HEK293 (cell line): ENCODE data around the gene FAM168B.

Experiments
- CTCF ChIA-PET: fragments of 350-600 bp; formaldehyde crosslinking; extraction: SDS; loops from one replicate; lab custom pipeline; 2021; ENCODE audit warnings: antibody characterized with exemption; lab: Yijun Ruan, JAX
- POLR2A ChIA-PET: fragments of 300-600 bp; formaldehyde crosslinking; extraction: SDS; loops from one replicate; lab custom pipeline; 2020; ENCODE audit warnings: antibody characterized with exemption, inconsistent platforms; lab: Yijun Ruan, JAX
- H3K27ac ChIP-seq: fragments of 200-500 bp; sonication (Bioruptor generic); 2 replicates; pipeline ENCODE4 v1.5.1; 2014; ENCODE audit warnings: low read depth, low read length, control low read depth, inconsistent platforms; ENCODE audit errors: extremely low read depth
- H3K36me3 ChIP-seq, 2 experiments: fragments of 200-500 bp in 1 of 2; sonication (Bioruptor generic) in 1 of 2; 1 replicate in 1 of 2; 2 replicates in 1 of 2; pipeline ENCODE4 v1.5.1; 2014 to 2017; ENCODE audit warnings: inconsistent platforms in 2 of 2, low read length in 2 of 2; ENCODE audit not compliant: control insufficient read depth in 2 of 2, insufficient read depth in 1 of 2
- H3K4me1 ChIP-seq: fragments of 200-500 bp; sonication (Bioruptor generic); 2 replicates; pipeline ENCODE4 v1.5.1; 2014; ENCODE audit warnings: mild to moderate bottlenecking, low read length, inconsistent platforms; ENCODE audit not compliant: control insufficient read depth, insufficient read depth
- H3K4me3 ChIP-seq: 2 replicates; pipeline ENCODE4 v1.5.1; 2011; ENCODE audit warnings: low read depth, mild to moderate bottlenecking, control low read depth, low read length, moderate library complexity
- H3K9me3 ChIP-seq: fragments of 200-500 bp; sonication (Bioruptor generic); 2 replicates; pipeline ENCODE4 v1.5.1; 2014; ENCODE audit warnings: low read depth, low read length, inconsistent platforms; ENCODE audit not compliant: control insufficient read depth, insufficient read depth
- BCL11A ChIP-seq: fragments of 450-650 bp; formaldehyde crosslinking; IDR thresholded peaks from 2 replicates; pipeline ENCODE4 v1.5.1; 2016; ENCODE audit warnings: low read depth, missing biosample characterization, missing genetic modification characterization
- BCL11B ChIP-seq: fragments of 450-650 bp; formaldehyde crosslinking; IDR thresholded peaks from 2 replicates; pipeline ENCODE4 v1.5.1; 2016; ENCODE audit warnings: low read depth, missing biosample characterization, missing genetic modification characterization
- INSM2 ChIP-seq: fragments of 450-650 bp; formaldehyde crosslinking; IDR thresholded peaks from 2 replicates; pipeline ENCODE4 v1.5.1; 2016; ENCODE audit warnings: missing biosample characterization, missing genetic modification characterization
- KLF8 ChIP-seq: fragments of 450-650 bp; formaldehyde crosslinking; IDR thresholded peaks from 2 replicates; pipeline ENCODE4 v1.5.1; 2016; ENCODE audit warnings: missing biosample characterization, missing genetic modification characterization
- MEIS1 ChIP-seq: sonication (generic); formaldehyde crosslinking; IDR thresholded peaks from 2 replicates; pipeline ENCODE4 v1.8.1; 2022; ENCODE audit warnings: missing genetic modification reagents, mild to moderate bottlenecking, borderline replicate concordance
- MYNN ChIP-seq: fragments of 450-650 bp; formaldehyde crosslinking; IDR thresholded peaks from 2 replicates; pipeline ENCODE4 v1.5.1; 2016; ENCODE audit warnings: missing biosample characterization, missing genetic modification characterization, borderline replicate concordance
- PATZ1 ChIP-seq: fragments of 450-650 bp; formaldehyde crosslinking; IDR thresholded peaks from 2 replicates; pipeline ENCODE4 v1.5.1; 2016; ENCODE audit warnings: missing biosample characterization, missing genetic modification characterization
- SCRT2 ChIP-seq: fragments of 450-650 bp; formaldehyde crosslinking; IDR thresholded peaks from 2 replicates; pipeline ENCODE4 v1.5.1; 2016; ENCODE audit warnings: missing biosample characterization, missing genetic modification characterization
- TRIM28 ChIP-seq: IDR thresholded peaks from 2 replicates; pipeline ENCODE4 v1.6.1; 2011; ENCODE audit warnings: low read length, control low read depth, borderline replicate concordance
- ZBTB8A ChIP-seq: fragments of 450-650 bp; formaldehyde crosslinking; IDR thresholded peaks from 2 replicates; pipeline ENCODE4 v1.5.1; 2016; ENCODE audit warnings: missing biosample characterization, missing genetic modification characterization
- ZNF114 ChIP-seq: fragments of 450-650 bp; formaldehyde crosslinking; IDR thresholded peaks from 2 replicates; pipeline ENCODE4 v1.5.0; 2017; ENCODE audit warnings: missing biosample characterization, missing genetic modification characterization
- ZNF223 ChIP-seq: fragments of 450-650 bp; formaldehyde crosslinking; IDR thresholded peaks from 2 replicates; pipeline ENCODE4 v1.5.1; 2016; ENCODE audit warnings: missing biosample characterization, missing genetic modification characterization
- ZNF248 ChIP-seq: fragments of 450-650 bp; formaldehyde crosslinking; IDR thresholded peaks from 2 replicates; pipeline ENCODE4 v1.5.1; 2017; ENCODE audit warnings: missing biosample characterization, missing genetic modification characterization
- ZNF266 ChIP-seq: fragments of 450-650 bp; formaldehyde crosslinking; IDR thresholded peaks from 2 replicates; pipeline ENCODE4 v1.5.1; 2016; ENCODE audit warnings: missing biosample characterization, missing genetic modification characterization, low read depth
- ZNF501 ChIP-seq: fragments of 450-650 bp; formaldehyde crosslinking; IDR thresholded peaks from 2 replicates; pipeline ENCODE4 v1.5.1; 2016; ENCODE audit warnings: missing biosample characterization, missing genetic modification characterization
- ZNF558 ChIP-seq: fragments of 450-650 bp; formaldehyde crosslinking; IDR thresholded peaks from 2 replicates; pipeline ENCODE4 v1.5.1; 2016; ENCODE audit warnings: missing biosample characterization, missing genetic modification characterization
- ZNF792 ChIP-seq: fragments of 450-650 bp; formaldehyde crosslinking; IDR thresholded peaks from 2 replicates; pipeline ENCODE4 v1.5.1; 2016; ENCODE audit warnings: missing biosample characterization, missing genetic modification characterization
- TF ChIP-seq, protein P1 (sequence below): fragments of 450-650 bp; formaldehyde crosslinking; IDR thresholded peaks from 2 replicates; pipeline ENCODE4 v1.5.1; 2016; ENCODE audit warnings: missing biosample characterization, missing genetic modification characterization
- TF ChIP-seq, protein P2 (sequence below): fragments of 450-650 bp; formaldehyde crosslinking; conservative IDR thresholded peaks from 2 replicates; pipeline ENCODE4 v1.5.1; 2016; ENCODE audit warnings: low read depth, missing biosample characterization, missing genetic modification characterization
- TF ChIP-seq, protein P3 (sequence below): fragments of 450-650 bp; formaldehyde crosslinking; IDR thresholded peaks from 2 replicates; pipeline ENCODE4 v1.5.1; 2016; ENCODE audit warnings: missing biosample characterization, missing genetic modification characterization
- TF ChIP-seq, protein P4 (sequence below): fragments of 450-650 bp; formaldehyde crosslinking; optimal IDR thresholded peaks from 2 replicates; pipeline ENCODE3; 2016; ENCODE audit warnings: missing biosample characterization, mild to moderate bottlenecking, missing genetic modification characterization

The FAM168B gene

DNA sequence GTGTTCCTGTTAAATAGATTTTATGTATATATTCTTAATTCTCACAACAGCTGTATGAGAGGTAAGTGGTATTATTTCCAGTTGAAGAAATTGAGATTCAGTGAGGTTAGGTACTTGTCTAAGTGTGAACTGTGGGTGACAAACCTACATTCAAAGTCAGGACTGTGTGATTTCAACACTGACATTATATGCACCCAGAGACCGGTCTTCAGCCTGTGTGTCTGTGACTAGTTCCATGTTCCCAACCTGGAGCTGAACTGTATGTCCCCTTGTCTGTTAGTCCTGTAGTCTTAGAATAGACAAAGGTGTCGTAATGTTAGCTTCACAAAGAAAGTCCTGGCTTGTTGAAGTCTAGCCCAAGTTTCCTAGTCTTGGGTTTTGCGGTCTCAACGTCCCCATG lies 29.2 kb upstream of the FAM168B start:
- Histone ChIP-seq H3K4me3 (no peak overlapping the region), H3K36me3 (peaks cover 7 to 44% of the 10 kb centered on the region in 2 experiments), H3K27ac (no peak overlapping the region), H3K4me1 (no peaks in the 10 kb centered on the region; the same call in 1 of the 2 replicates), H3K9me3 (no peaks in the 10 kb centered on the region)
- ChIA-PET CTCF (interaction anchor here (0.6 kb wide), 1 partner anchor 298 kb away, joined by 3 read pairs; no protein-coding TSS in a partner anchor), POLR2A (no interaction called here)
- no peak for TF ChIP-seq SCRT2
- TF ChIP-seq INSM2: no peak
- TF ChIP-seq ZNF248: no peak
- no peak for TF ChIP-seq ZNF501 (tag by site-specific recombination)
- no peak for TF ChIP-seq ZNF266 (tag by site-specific recombination)
- no peak for TF ChIP-seq BCL11A (tag by site-specific recombination)
- TF ChIP-seq MEIS1: no peak
- no peak for TF ChIP-seq ZNF223 (tag by site-specific recombination)
- TF ChIP-seq ZNF558 (tag by site-specific recombination): no peak
- TF ChIP-seq, protein P1, sequence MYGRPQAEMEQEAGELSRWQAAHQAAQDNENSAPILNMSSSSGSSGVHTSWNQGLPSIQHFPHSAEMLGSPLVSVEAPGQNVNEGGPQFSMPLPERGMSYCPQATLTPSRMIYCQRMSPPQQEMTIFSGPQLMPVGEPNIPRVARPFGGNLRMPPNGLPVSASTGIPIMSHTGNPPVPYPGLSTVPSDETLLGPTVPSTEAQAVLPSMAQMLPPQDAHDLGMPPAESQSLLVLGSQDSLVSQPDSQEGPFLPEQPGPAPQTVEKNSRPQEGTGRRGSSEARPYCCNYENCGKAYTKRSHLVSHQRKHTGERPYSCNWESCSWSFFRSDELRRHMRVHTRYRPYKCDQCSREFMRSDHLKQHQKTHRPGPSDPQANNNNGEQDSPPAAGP: no peak
- no peak for TF ChIP-seq MYNN (tag by site-specific recombination)
- TF ChIP-seq BCL11B: no peak
- TF ChIP-seq TRIM28: no peak
- TF ChIP-seq, protein P2, sequence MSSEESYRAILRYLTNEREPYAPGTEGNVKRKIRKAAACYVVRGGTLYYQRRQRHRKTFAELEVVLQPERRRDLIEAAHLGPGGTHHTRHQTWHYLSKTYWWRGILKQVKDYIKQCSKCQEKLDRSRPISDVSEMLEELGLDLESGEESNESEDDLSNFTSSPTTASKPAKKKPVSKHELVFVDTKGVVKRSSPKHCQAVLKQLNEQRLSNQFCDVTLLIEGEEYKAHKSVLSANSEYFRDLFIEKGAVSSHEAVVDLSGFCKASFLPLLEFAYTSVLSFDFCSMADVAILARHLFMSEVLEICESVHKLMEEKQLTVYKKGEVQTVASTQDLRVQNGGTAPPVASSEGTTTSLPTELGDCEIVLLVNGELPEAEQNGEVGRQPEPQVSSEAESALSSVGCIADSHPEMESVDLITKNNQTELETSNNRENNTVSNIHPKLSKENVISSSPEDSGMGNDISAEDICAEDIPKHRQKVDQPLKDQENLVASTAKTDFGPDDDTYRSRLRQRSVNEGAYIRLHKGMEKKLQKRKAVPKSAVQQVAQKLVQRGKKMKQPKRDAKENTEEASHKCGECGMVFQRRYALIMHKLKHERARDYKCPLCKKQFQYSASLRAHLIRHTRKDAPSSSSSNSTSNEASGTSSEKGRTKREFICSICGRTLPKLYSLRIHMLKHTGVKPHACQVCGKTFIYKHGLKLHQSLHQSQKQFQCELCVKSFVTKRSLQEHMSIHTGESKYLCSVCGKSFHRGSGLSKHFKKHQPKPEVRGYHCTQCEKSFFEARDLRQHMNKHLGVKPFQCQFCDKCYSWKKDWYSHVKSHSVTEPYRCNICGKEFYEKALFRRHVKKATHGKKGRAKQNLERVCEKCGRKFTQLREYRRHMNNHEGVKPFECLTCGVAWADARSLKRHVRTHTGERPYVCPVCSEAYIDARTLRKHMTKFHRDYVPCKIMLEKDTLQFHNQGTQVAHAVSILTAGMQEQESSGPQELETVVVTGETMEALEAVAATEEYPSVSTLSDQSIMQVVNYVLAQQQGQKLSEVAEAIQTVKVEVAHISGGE: no peak
- TF ChIP-seq, protein P3, sequence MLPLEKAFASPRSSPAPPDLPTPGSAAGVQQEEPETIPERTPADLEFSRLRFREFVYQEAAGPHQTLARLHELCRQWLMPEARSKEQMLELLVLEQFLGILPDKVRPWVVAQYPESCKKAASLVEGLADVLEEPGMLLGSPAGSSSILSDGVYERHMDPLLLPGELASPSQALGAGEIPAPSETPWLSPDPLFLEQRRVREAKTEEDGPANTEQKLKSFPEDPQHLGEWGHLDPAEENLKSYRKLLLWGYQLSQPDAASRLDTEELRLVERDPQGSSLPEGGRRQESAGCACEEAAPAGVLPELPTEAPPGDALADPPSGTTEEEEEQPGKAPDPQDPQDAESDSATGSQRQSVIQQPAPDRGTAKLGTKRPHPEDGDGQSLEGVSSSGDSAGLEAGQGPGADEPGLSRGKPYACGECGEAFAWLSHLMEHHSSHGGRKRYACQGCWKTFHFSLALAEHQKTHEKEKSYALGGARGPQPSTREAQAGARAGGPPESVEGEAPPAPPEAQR (tag by site-specific recombination): no peak
- TF ChIP-seq KLF8 (tag by site-specific recombination): no peak

- no peaks in the 10 kb centered on the region; the same call in 1 of the 2 replicates for H3K4me1 ChIP-seq
- H3K27ac ChIP-seq: no peak overlapping the region
- POLR2A ChIA-PET: no interaction called here
- no peak overlapping the region for H3K4me3 ChIP-seq
- H3K36me3 ChIP-seq: peaks cover 3 to 37% of the 10 kb centered on the region in 2 experiments
- H3K9me3 ChIP-seq: no peaks in the 10 kb centered on the region
- CTCF ChIA-PET: no interaction called here
- TF ChIP-seq ZBTB8A (tag by site-specific recombination): no peak
- no peak for TF ChIP-seq ZNF114 (tag by site-specific recombination)
- TF ChIP-seq, protein P4, sequence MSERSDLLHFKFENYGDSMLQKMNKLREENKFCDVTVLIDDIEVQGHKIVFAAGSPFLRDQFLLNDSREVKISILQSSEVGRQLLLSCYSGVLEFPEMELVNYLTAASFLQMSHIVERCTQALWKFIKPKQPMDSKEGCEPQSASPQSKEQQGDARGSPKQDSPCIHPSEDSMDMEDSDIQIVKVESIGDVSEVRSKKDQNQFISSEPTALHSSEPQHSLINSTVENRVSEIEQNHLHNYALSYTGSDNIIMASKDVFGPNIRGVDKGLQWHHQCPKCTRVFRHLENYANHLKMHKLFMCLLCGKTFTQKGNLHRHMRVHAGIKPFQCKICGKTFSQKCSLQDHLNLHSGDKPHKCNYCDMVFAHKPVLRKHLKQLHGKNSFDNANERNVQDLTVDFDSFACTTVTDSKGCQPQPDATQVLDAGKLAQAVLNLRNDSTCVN: no peak
- no peak for TF ChIP-seq PATZ1 (tag by site-specific recombination)
- TF ChIP-seq ZNF792 (tag by site-specific recombination): no peak
Observed at GRCh38 chr2:131121464-131121863, 28.2 kb upstream of the FAM168B start.
